Neuronal stem cell (in vitro differentiated cells): ENCODE results near the gene CCDC110.

Source experiments
- DNase-seq: peaks from one replicate; pipeline ENCODE4 v3.0.0-alpha.2; 2013; ENCODE audit warnings: low spot score
- H2AFZ ChIP-seq: one replicate; pipeline ENCODE4 v1.6.1; 2013; ENCODE audit warnings: mild to moderate bottlenecking, low read length, inconsistent platforms
- H2AK5ac ChIP-seq: 2 replicates; pipeline ENCODE4 v1.6.1; 2013; ENCODE audit warnings: low read depth, mild to moderate bottlenecking, inconsistent platforms, low read length, moderate library complexity, mixed read lengths
- H2BK120ac ChIP-seq: 2 replicates; pipeline ENCODE4 v1.6.1; 2013; ENCODE audit warnings: low read depth, mild to moderate bottlenecking, inconsistent platforms, low read length, moderate library complexity, mixed read lengths
- H2BK12ac ChIP-seq: one replicate; pipeline ENCODE4 v1.6.1; 2013; ENCODE audit warnings: low read length, inconsistent platforms
- H2BK15ac ChIP-seq: 2 replicates; pipeline ENCODE4 v1.6.1; 2013; ENCODE audit warnings: mild to moderate bottlenecking, low read length, inconsistent platforms, mixed read lengths
- H2BK5ac ChIP-seq: one replicate; pipeline ENCODE4 v1.6.1; 2013; ENCODE audit warnings: inconsistent platforms, mild to moderate bottlenecking, low read length, moderate library complexity
- H3K14ac ChIP-seq: one replicate; pipeline ENCODE4 v1.6.1; 2013; ENCODE audit warnings: low read length, inconsistent platforms
- H3K18ac ChIP-seq: 2 replicates; pipeline ENCODE4 v1.6.1; 2013; ENCODE audit warnings: low read length, inconsistent platforms
- H3K23ac ChIP-seq: 2 replicates; pipeline ENCODE4 v1.6.1; 2013; ENCODE audit warnings: low read depth, mild to moderate bottlenecking, mixed read lengths, low read length, inconsistent platforms; ENCODE audit not compliant: poor library complexity
- H3K27ac ChIP-seq: replicated peaks from 3 replicates; pipeline ENCODE4 v1.5.1; 2013; ENCODE audit warnings: low read length, inconsistent platforms
- H3K27me3 ChIP-seq, 3 experiments: 2 replicates each; pipeline ENCODE4 v1.6.1; 2013; ENCODE audit warnings: low read length in 3 of 3, mild to moderate bottlenecking in 2 of 3, inconsistent platforms in 1 of 3, low read depth in 1 of 3, mixed read lengths in 1 of 3, moderate library complexity in 1 of 3; ENCODE audit not compliant: control insufficient read depth in 3 of 3, insufficient read depth in 3 of 3
- H3K36me3 ChIP-seq, 2 donors: replicated peaks in 1 of 2; 2 replicates each; pipeline ENCODE4 v1.6.1; 2013; ENCODE audit warnings: low read length in 2 of 2; ENCODE audit not compliant: control insufficient read depth in 2 of 2, insufficient read depth in 2 of 2
- H3K4ac ChIP-seq: 2 replicates; pipeline ENCODE4 v1.6.1; 2013; ENCODE audit warnings: inconsistent platforms, mild to moderate bottlenecking, low read length, moderate library complexity
- H3K4me1 ChIP-seq, 2 donors: 1 replicate in 1 of 2; 2 replicates in 1 of 2; pipeline ENCODE4 v1.6.1; 2013; ENCODE audit warnings: low read length in 2 of 2, low read depth in 1 of 2; ENCODE audit not compliant: control insufficient read depth in 2 of 2, insufficient read depth in 1 of 2
- H3K4me2 ChIP-seq: one replicate; pipeline ENCODE4 v1.6.1; 2013; ENCODE audit warnings: mild to moderate bottlenecking, low read length, inconsistent platforms; ENCODE audit not compliant: insufficient read depth, poor library complexity, severe bottlenecking
- H3K4me3 ChIP-seq, 2 donors: 2 replicates each; pipeline ENCODE4 v1.5.1; 2013; ENCODE audit warnings: low read length in 2 of 2, mild to moderate bottlenecking in 2 of 2, inconsistent platforms in 1 of 2, moderate library complexity in 1 of 2
- H3K79me1 ChIP-seq: one replicate; pipeline ENCODE4 v1.6.1; 2013; ENCODE audit warnings: low read depth, mild to moderate bottlenecking, inconsistent platforms, low read length, moderate library complexity
- H3K9ac ChIP-seq: one replicate; pipeline ENCODE4 v1.6.1; 2013; ENCODE audit warnings: mild to moderate bottlenecking, low read depth, low read length, inconsistent platforms; ENCODE audit not compliant: poor library complexity
- H3K9me3 ChIP-seq, 2 donors: replicated peaks in 1 of 2; 2 replicates each; pipeline versions ENCODE3 to v1.6.1; 2013; ENCODE audit warnings: low read length in 2 of 2, mild to moderate bottlenecking in 2 of 2, inconsistent platforms in 1 of 2, low read depth in 1 of 2, mixed read lengths in 1 of 2, moderate library complexity in 1 of 2; ENCODE audit not compliant: control insufficient read depth in 2 of 2, insufficient read depth in 1 of 2
- H4K8ac ChIP-seq: one replicate; pipeline ENCODE4 v1.6.1; 2013; ENCODE audit warnings: low read depth, mild to moderate bottlenecking, inconsistent platforms, low read length, moderate library complexity
- H4K91ac ChIP-seq: one replicate; pipeline ENCODE4 v1.6.1; 2013; ENCODE audit warnings: low read length, low read depth, mild to moderate bottlenecking, inconsistent platforms; ENCODE audit not compliant: poor library complexity
- WGBS, 2 donors: extraction: QIAGEN DNeasy Blood & Tissue Kit; methylation state at CpG; one replicate each; pipeline ENCODE4 v1.1.7; 2013; ENCODE audit warnings: missing lambda C conversion rate in 2 of 2, mixed read lengths in 1 of 2; ENCODE audit not compliant: insufficient read length in 2 of 2, insufficient replicate concordance in 1 of 2; ENCODE audit errors: extremely low coverage in 2 of 2; 5-methylcytosine and 5-hydroxymethylcytosine counted together

Gene CCDC110

DNA sequence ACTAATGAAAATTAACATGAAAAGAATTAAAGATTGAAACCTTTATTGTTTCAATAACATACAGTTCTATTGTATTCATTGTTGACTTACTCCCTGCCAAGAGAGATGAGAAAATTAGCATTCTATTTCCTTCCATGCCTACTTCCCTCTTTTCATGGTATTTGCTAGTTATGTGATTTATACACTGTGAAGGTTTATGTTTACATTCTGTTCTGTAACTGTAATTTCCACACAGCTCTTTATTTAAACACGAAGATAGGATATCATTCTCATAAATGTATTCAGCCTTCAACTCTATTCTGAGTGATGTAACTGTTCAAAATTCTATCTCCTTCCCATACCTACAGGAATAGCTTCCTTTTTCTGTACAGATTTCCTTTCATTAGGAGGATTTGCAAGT is 6.6 kb downstream of the CCDC110 start:
- Histone ChIP-seq H2BK12ac (no peak overlapping the region), H2BK15ac (no peak overlapping the region), H2BK120ac (no peak overlapping the region), H3K27ac (no peak overlapping the region), H3K79me1 (no peaks in the 10 kb centered on the region), H3K9ac (no peak overlapping the region), H4K8ac (no peak overlapping the region), H3K4me3 (no peak overlapping the region), H3K4me1 (peaks cover 1 to 4% of the 10 kb centered on the region in 2 donors), H3K36me3 (no peaks in the 10 kb centered on the region), H2BK5ac (no peak overlapping the region), H3K14ac (no peak overlapping the region), H2AK5ac (no peak overlapping the region), H3K4ac (no peak overlapping the region), H3K9me3 (no peaks in the 10 kb centered on the region), H3K23ac (no peak overlapping the region), H2AFZ (no peak overlapping the region), H3K27me3 (peaks cover 0 to 41% (median 0%) of the 10 kb centered on the region in 3 experiments), H4K91ac (no peak overlapping the region), H3K18ac (no peak overlapping the region), H3K4me2 (no peak overlapping the region)
- WGBS, 2 donors, result no CpG with 5 or more reads among the region's 1 CpG
- DNase-seq, result no peak

GRCh38 chr4:185464183-185464582 is 7.3 kb downstream of the CCDC110 start:
- H3K18ac ChIP-seq, result peak overlapping the region; percentile 2
- H3K27ac ChIP-seq, result no peak overlapping the region
- no peak overlapping the region for H4K8ac ChIP-seq
- no peak overlapping the region for H3K4ac ChIP-seq
- H2BK120ac ChIP-seq, result no peak overlapping the region
- H3K27me3 ChIP-seq, result peaks cover 0 to 38% (median 0%) of the 10 kb centered on the region in 3 experiments
- peaks cover 0 to 1% of the 10 kb centered on the region in 2 donors for H3K4me1 ChIP-seq
- no peak overlapping the region for H3K4me3 ChIP-seq
- no peak overlapping the region for H3K9ac ChIP-seq
- no peak overlapping the region for H2BK5ac ChIP-seq
- H3K14ac ChIP-seq, result no peak overlapping the region
- no peak overlapping the region for H3K4me2 ChIP-seq
- no peak overlapping the region for H4K91ac ChIP-seq
- H3K79me1 ChIP-seq, result no peaks in the 10 kb centered on the region
- H2AK5ac ChIP-seq, result no peak overlapping the region
- no peak for DNase-seq
- WGBS, 2 donors, result no CpG with 5 or more reads among the region's 6 CpGs
- no peak overlapping the region for H2BK12ac ChIP-seq
- no peaks in the 10 kb centered on the region for H3K9me3 ChIP-seq
- no peaks in the 10 kb centered on the region for H3K36me3 ChIP-seq
- no peak overlapping the region for H2BK15ac ChIP-seq
- H3K23ac ChIP-seq, result no peak overlapping the region
- peak overlapping the region; percentile 48 for H2AFZ ChIP-seq

DNA sequence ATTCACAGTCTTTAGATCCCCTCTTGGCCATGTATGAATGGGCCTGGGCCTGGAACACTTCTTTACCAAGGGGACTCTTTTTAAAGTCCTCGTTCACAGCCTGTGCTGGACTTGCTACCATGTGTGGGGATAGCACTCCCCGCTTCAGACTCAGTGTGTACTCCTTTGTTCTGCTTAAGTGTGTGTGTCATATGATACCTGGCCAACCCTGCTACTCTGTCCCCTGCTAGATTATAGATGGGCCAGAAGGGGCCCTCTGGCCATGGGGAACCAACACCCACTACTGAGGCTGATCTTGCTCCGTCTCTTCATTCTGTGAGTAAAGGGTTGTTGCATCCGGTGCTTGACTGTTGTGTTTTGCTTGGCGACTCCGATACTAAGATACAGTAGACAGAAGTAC is 8.0 kb downstream of the CCDC110 start:
- Histone ChIP-seq H4K8ac (no peak overlapping the region), H3K14ac (no peak overlapping the region), H3K79me1 (no peaks in the 10 kb centered on the region), H2BK15ac (no peak overlapping the region), H2BK5ac (no peak overlapping the region), H4K91ac (no peak overlapping the region), H3K27ac (no peak overlapping the region), H3K4ac (no peak overlapping the region), H3K18ac (no peak overlapping the region), H3K4me2 (no peak overlapping the region), H2AFZ (no peak overlapping the region), H3K4me1 (peaks cover 0 to 1% of the 10 kb centered on the region in 2 donors), H3K36me3 (no peaks in the 10 kb centered on the region), H3K9me3 (no peaks in the 10 kb centered on the region), H3K23ac (no peak overlapping the region), H3K27me3 (peaks cover 0 to 37% (median 0%) of the 10 kb centered on the region in 3 experiments), H3K9ac (no peak overlapping the region), H2BK12ac (no peak overlapping the region), H2BK120ac (no peak overlapping the region), H2AK5ac (no peak overlapping the region), H3K4me3 (no peak overlapping the region)
- WGBS, 2 donors, result no CpG with 5 or more reads among the region's 6 CpGs
- DNase-seq, result no peak

DNA sequence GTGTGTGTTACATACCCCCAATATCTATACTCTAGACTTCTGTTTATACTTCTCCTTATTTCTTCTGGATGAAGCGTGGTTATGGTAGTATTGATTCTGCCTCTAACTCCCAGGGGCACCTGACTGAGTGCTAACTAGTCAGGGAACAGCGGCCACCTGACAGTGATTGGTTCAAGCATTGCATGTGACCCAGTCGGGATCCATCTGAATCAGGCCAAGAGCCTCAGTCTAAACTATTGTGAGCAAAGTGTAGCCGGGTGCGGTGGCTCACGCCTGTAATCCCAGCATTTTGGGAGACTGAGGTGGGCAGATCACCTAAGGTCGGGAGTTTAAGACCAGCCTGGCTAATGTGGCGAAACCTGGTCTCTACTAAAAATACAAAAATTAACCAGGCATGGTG is 10.0 kb downstream of the CCDC110 start:
- H3K27ac ChIP-seq, result no peak overlapping the region
- no peak overlapping the region for H2BK120ac ChIP-seq
- H3K79me1 ChIP-seq, result no peaks in the 10 kb centered on the region
- no peak overlapping the region for H3K4ac ChIP-seq
- H2AFZ ChIP-seq, result no peak overlapping the region
- WGBS, 2 donors, result no CpG with 5 or more reads among the region's 8 CpGs
- H3K14ac ChIP-seq, result no peak overlapping the region
- H3K36me3 ChIP-seq, result no peaks in the 10 kb centered on the region
- no peak overlapping the region for H3K4me2 ChIP-seq
- no peak overlapping the region for H4K91ac ChIP-seq
- no peak overlapping the region for H2BK15ac ChIP-seq
- H4K8ac ChIP-seq, result no peak overlapping the region
- no peak overlapping the region for H2BK5ac ChIP-seq
- H3K18ac ChIP-seq, result no peak overlapping the region
- no peak overlapping the region for H3K4me3 ChIP-seq
- no peak overlapping the region for H3K23ac ChIP-seq
- H3K27me3 ChIP-seq, result peaks cover 0 to 31% (median 0%) of the 10 kb centered on the region in 3 experiments
- no peak overlapping the region for H2AK5ac ChIP-seq
- no peaks in the 10 kb centered on the region for H3K9me3 ChIP-seq
- H3K9ac ChIP-seq, result no peak overlapping the region
- no peak overlapping the region for H2BK12ac ChIP-seq
- peaks cover 2 to 5% of the 10 kb centered on the region in 2 donors for H3K4me1 ChIP-seq
- no peak for DNase-seq
